DND-41 (cell line): ENCODE measurements around the gene MRPL27.

Source experiments
- ATAC-seq: fragments of 200-7000 bp; cut with Tn5 transposase; 3 replicates; pipeline ENCODE4 v1.9.1; 2021; ENCODE audit warnings: low read depth; ENCODE audit not compliant: insufficient read depth
- DNase-seq: peaks from one replicate; pipeline ENCODE4 v3.0.0-alpha.2; 2020
- H2AFZ ChIP-seq: 2 replicates; pipeline ENCODE4 v1.6.0; 2012; ENCODE audit warnings: low read depth, low read length
- H3K27ac ChIP-seq: 2 replicates; pipeline ENCODE4 v1.5.1; 2012; ENCODE audit warnings: low read length, inconsistent platforms
- H3K27me3 ChIP-seq: fragments of 200-600 bp; sonication (generic); 2 replicates; pipeline ENCODE4 v1.6.0; 2012; ENCODE audit warnings: low read length, mild to moderate bottlenecking, inconsistent platforms; ENCODE audit not compliant: insufficient read depth, poor library complexity
- H3K36me3 ChIP-seq: 2 replicates; pipeline ENCODE4 v1.5.1; 2012; ENCODE audit warnings: low read length, inconsistent platforms; ENCODE audit not compliant: insufficient read depth
- H3K4me1 ChIP-seq: 2 replicates; pipeline ENCODE4 v1.5.1; 2012; ENCODE audit warnings: mild to moderate bottlenecking, low read length; ENCODE audit not compliant: insufficient read depth
- H3K4me2 ChIP-seq: 2 replicates; pipeline ENCODE4 v1.6.0; 2012; ENCODE audit warnings: mild to moderate bottlenecking, moderate library complexity, low read length, inconsistent platforms; ENCODE audit not compliant: insufficient read depth
- H3K4me3 ChIP-seq, 2 experiments: fragments of 200-600 bp in 1 of 2; shearing (Covaris generic) in 1 of 2; 2 replicates each; pipeline ENCODE4 v1.5.1; 2012 to 2016; ENCODE audit warnings: inconsistent platforms in 2 of 2, low read length in 2 of 2, mild to moderate bottlenecking in 2 of 2, low read depth in 1 of 2, moderate library complexity in 1 of 2
- H3K79me2 ChIP-seq: 2 replicates; pipeline ENCODE4 v1.6.0; 2012; ENCODE audit warnings: low read length, inconsistent platforms; ENCODE audit not compliant: insufficient read depth
- H3K9ac ChIP-seq: 2 replicates; pipeline ENCODE4 v1.6.0; 2012; ENCODE audit warnings: low read depth, mild to moderate bottlenecking, inconsistent platforms, low read length, moderate library complexity
- H3K9me3 ChIP-seq: 2 replicates; pipeline ENCODE4 v1.5.1; 2012; ENCODE audit warnings: low read length, moderate library complexity, mild to moderate bottlenecking, inconsistent platforms; ENCODE audit not compliant: insufficient read depth, severe bottlenecking
- H4K20me1 ChIP-seq: 2 replicates; pipeline ENCODE4 v1.6.0; 2012; ENCODE audit warnings: low read length; ENCODE audit not compliant: insufficient read depth
- CTCF ChIP-seq: IDR thresholded peaks from 2 replicates; pipeline ENCODE4 v1.5.1; 2012; ENCODE audit warnings: borderline replicate concordance, low read length, moderate library complexity, mild to moderate bottlenecking; ENCODE audit not compliant: poor library complexity, severe bottlenecking; ENCODE audit errors: extremely low read depth
- EZH2 ChIP-seq: IDR thresholded peaks from 3 replicates; pipeline ENCODE4 v1.6.1; 2012; ENCODE audit warnings: borderline replicate concordance, low read depth, mild to moderate bottlenecking, moderate library complexity, low read length, inconsistent platforms; ENCODE audit not compliant: severe bottlenecking

The MRPL27 gene

GRCh38 chr17:50365649-50366393 lies 7.2 kb downstream of the MRPL27 start:
- H2AFZ ChIP-seq = no peak overlapping the region
- ATAC-seq (no peak), DNase-seq (no peak)
- no peak overlapping the region for H3K9ac ChIP-seq
- no peaks in the 10 kb centered on the region for H3K9me3 ChIP-seq
- no peaks in the 10 kb centered on the region for H3K27me3 ChIP-seq
- TF ChIP-seq EZH2 (no peak), CTCF (no peak)
- H3K4me1 ChIP-seq = no peaks in the 10 kb centered on the region
- peaks cover 13% of the 10 kb centered on the region for H3K79me2 ChIP-seq
- H3K4me2 ChIP-seq = no peak overlapping the region
- peaks cover 35% of the 10 kb centered on the region for H4K20me1 ChIP-seq
- H3K4me3 ChIP-seq = no peak overlapping the region
- H3K27ac ChIP-seq = no peak overlapping the region
- peaks cover 66% of the 10 kb centered on the region for H3K36me3 ChIP-seq

- H3K4me3 ChIP-seq = no peak overlapping the region
- peaks cover 65% of the 10 kb centered on the region for H3K36me3 ChIP-seq
- H3K4me2 ChIP-seq = no peak overlapping the region
- no peaks in the 10 kb centered on the region for H3K9me3 ChIP-seq
- DNase-seq (no peak), ATAC-seq (no peak)
- no peaks in the 10 kb centered on the region for H3K4me1 ChIP-seq
- H3K27me3 ChIP-seq = no peaks in the 10 kb centered on the region
- no peak for TF ChIP-seq CTCF
- TF ChIP-seq EZH2 = no peak
- peaks cover 7% of the 10 kb centered on the region; the same call in 1 of the 2 replicates for H3K79me2 ChIP-seq
- no peak overlapping the region for H3K9ac ChIP-seq
- no peak overlapping the region for H3K27ac ChIP-seq
- H2AFZ ChIP-seq = no peak overlapping the region
- H4K20me1 ChIP-seq = peaks cover 32% of the 10 kb centered on the region
Observed at GRCh38 chr17:50365165-50365564, 7.8 kb downstream of the MRPL27 start.

- peaks cover 35% of the 10 kb centered on the region for H4K20me1 ChIP-seq
- no peak for DNase-seq
Observed at GRCh38 chr17:50364715-50365114, 8.3 kb downstream of the MRPL27 start.

More at GRCh38 chr17:50364715-50365114, 8.3 kb downstream of the MRPL27 start:
- Histone ChIP-seq H3K79me2 (peaks cover 2% of the 10 kb centered on the region; the same call in 1 of the 2 replicates), H3K36me3 (peaks cover 65% of the 10 kb centered on the region), H2AFZ (no peak overlapping the region), H3K4me1 (no peaks in the 10 kb centered on the region), H3K27me3 (no peaks in the 10 kb centered on the region), H3K4me3 (no peak overlapping the region), H3K27ac (no peak overlapping the region), H3K9me3 (no peaks in the 10 kb centered on the region), H3K4me2 (no peak overlapping the region), H3K9ac (no peak overlapping the region)
- TF ChIP-seq CTCF = no peak
- TF ChIP-seq EZH2 = no peak
- ATAC-seq = no peak
